ENCODE data around the gene CT45A9. TPM values are rescaled to one million over a fixed set of nuclear protein-coding genes. Genes with fewer than 3 reads are reported as not detected.
"Not testable (repeated sequence)": the region's sequence is repeated elsewhere in the genome, so short reads cannot be mapped to it uniquely, and the experiment has no call there.

CT45A9 gene, protein sequence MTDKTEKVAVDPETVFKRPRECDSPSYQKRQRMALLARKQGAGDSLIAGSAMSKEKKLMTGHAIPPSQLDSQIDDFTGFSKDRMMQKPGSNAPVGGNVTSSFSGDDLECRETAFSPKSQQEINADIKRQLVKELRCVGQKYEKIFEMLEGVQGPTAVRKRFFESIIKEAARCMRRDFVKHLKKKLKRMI
- polyA plus RNA-seq (2012; ENCODE audit: low read depth, missing spikeins), result not detected

DNA sequence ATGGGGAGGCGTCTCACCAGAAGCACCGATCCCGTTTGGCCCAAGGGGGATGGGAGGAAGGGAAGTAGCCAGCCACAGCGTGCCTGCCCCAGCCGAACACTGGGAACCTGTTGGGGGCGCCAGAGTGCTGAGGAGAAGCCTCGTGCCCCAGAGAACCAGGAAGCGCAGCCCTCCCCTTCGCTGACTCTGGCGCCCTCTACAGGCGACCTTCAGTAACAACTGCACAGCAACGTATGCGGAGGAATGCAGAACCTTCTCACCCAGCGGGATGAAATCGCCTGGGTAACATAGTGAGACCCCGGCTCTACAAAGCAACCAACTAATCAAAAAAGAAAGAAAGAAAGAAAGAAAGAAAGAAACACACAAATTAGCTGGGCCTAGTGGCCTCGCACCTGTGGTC lies at the start of gene CT45A9:
TSS of gene CT45A9 (minus strand) at position 101 of the 400 bp plus-strand sequence. CDS start 3,751 bp downstream, outside the sequence.
- FAIRE-seq; DNase-seq (ENCODE audit: insufficient read length, low spot score): not testable (repeated sequence)

DNA sequence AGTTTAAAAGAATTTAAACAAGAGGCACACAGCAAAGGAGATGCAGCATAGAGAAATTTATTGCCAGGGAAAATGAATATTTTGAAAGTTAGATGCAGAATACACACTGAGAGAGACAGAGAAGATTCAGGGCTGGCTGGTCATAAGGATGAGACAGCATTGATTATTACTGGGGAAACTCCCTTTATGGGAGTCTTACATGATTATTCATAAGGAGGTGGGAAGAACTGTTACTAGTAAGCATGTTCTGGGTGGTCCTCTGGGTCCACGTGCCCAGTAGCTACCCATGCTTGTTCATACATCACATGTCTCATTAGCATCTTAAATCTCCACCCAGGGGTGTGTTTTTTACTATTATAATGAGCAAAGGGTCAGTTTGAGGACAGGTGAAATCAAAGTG lies 48.9 kb upstream of the CT45A9 start:
- DNase-seq (ENCODE audit: insufficient read length, low spot score); FAIRE-seq: not testable (repeated sequence)

DNA sequence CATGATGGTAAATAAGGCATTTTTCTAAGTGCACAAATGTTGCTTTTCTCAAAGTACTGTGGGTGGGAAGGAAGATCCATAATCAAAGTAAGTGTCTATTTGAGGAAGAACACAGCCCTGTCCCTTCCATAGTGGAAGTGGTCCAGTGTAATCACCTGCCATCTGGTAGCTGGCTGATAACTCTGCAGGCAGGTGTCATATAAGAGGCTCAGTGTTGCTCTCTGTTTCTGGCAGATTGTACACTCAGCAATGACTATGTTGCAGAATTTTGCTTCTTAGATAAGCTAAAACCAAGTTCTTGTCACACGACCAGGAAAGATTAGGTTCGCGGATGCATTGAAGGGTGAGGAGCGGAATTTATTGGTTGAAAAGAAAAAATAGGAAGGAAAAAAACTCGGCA lies 42.8 kb upstream of the CT45A9 start:
- no peak for TF ChIP-seq PAX5 (IDR thresholded peaks at IDR 0.05; ENCODE audit: insufficient read depth, low read length, severe bottlenecking)
- TF ChIP-seq POLR2A (IDR thresholded peaks at IDR 0.05; ENCODE audit: low read depth, low read length), result no peak
- no peak for TF ChIP-seq TAF1 (IDR thresholded peaks at IDR 0.05; ENCODE audit: low read depth, low read length)
- no peak for TF ChIP-seq SPI1 (IDR thresholded peaks at IDR 0.05; ENCODE audit: low read depth, low read length)
- no peak for TF ChIP-seq POU2F2 (IDR thresholded peaks at IDR 0.05; ENCODE audit: low read depth, low read length)
- TF ChIP-seq POLR2AphosphoS5 (IDR thresholded peaks at IDR 0.05; ENCODE audit: low read depth, low read length), result no peak
- no peak for FAIRE-seq

GRCh38 chrX:135910251-135910650 lies 38.6 kb upstream of the CT45A9 start:
- TF ChIP-seq POU2F2 (IDR thresholded peaks at IDR 0.05; ENCODE audit: low read depth, low read length) (no peak), SPI1 (IDR thresholded peaks at IDR 0.05; ENCODE audit: low read depth, low read length) (no peak), POLR2A (IDR thresholded peaks at IDR 0.05; ENCODE audit: low read depth, low read length) (no peak), POLR2AphosphoS5 (IDR thresholded peaks at IDR 0.05; ENCODE audit: low read depth, low read length) (no peak), PAX5 (IDR thresholded peaks at IDR 0.05; ENCODE audit: insufficient read depth, low read length, severe bottlenecking) (no peak), TAF1 (IDR thresholded peaks at IDR 0.05; ENCODE audit: low read depth, low read length) (no peak)
- DNase-seq (ENCODE audit: insufficient read length, low spot score) (no peak), FAIRE-seq (no peak)

More for the DNA sequence above, 42.8 kb upstream of the CT45A9 start:
- DNase-seq (ENCODE audit: insufficient read length, low spot score), result no peak

- TF ChIP-seq TAF1 (IDR thresholded peaks at IDR 0.05; ENCODE audit: low read depth, low read length), result no peak
- no peak for TF ChIP-seq POU2F2 (IDR thresholded peaks at IDR 0.05; ENCODE audit: low read depth, low read length)
- TF ChIP-seq SPI1 (IDR thresholded peaks at IDR 0.05; ENCODE audit: low read depth, low read length), result no peak
- no peak for TF ChIP-seq POLR2AphosphoS5 (IDR thresholded peaks at IDR 0.05; ENCODE audit: low read depth, low read length)
- no peak for TF ChIP-seq PAX5 (IDR thresholded peaks at IDR 0.05; ENCODE audit: insufficient read depth, low read length, severe bottlenecking)
- TF ChIP-seq POLR2A (IDR thresholded peaks at IDR 0.05; ENCODE audit: low read depth, low read length), result no peak
- FAIRE-seq, result no peak
Observed at GRCh38 chrX:135893294-135893817, 21.7 kb upstream of the CT45A9 start, which contains the start of the genes CT45A10 and SAGE1. Gene CT45A10, minus strand, starts transcription at chrX:135893444. Its CDS starts 8,100 bp downstream, at chrX:135885344. Gene SAGE1, plus strand, starts transcription at chrX:135893716. Its CDS starts 2,527 bp downstream, at chrX:135896243.

DNA sequence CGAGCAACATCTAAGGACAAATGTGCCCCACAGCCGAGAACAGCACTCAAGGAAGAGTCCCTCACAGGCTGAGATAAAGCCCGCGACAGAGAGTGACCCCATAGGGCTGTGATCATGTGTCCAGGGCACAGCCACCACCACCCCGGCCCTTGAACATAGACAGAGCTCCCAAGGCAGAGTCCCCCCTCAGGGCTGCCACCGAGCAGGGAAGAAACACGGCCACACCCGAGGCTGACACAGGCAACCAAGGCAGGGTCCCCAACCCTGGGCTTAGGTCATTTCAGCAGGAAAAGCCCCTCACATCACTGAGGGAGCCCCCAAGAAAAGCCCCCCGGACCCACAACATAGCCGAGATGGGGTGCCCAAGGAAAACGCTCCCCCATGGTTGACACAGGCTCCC lies 21.2 kb upstream of the CT45A9 start:
- TF ChIP-seq SPI1 (IDR thresholded peaks at IDR 0.05; ENCODE audit: low read depth, low read length) (no peak), PAX5 (IDR thresholded peaks at IDR 0.05; ENCODE audit: insufficient read depth, low read length, severe bottlenecking) (no peak), TAF1 (IDR thresholded peaks at IDR 0.05; ENCODE audit: low read depth, low read length) (no peak), POLR2A (IDR thresholded peaks at IDR 0.05; ENCODE audit: low read depth, low read length) (no peak)
- no peak for FAIRE-seq
- no peak for DNase-seq (ENCODE audit: insufficient read length, low spot score)

More at GRCh38 chrX:135893294-135893817, 21.7 kb upstream of the CT45A9 start, which contains the start of the genes CT45A10 and SAGE1:
- no peak for DNase-seq (ENCODE audit: insufficient read length, low spot score)

- FAIRE-seq (no peak), DNase-seq (ENCODE audit: insufficient read length, low spot score) (no peak)
- TF ChIP-seq POU2F2 (IDR thresholded peaks at IDR 0.05; ENCODE audit: low read depth, low read length) (no peak), POLR2AphosphoS5 (IDR thresholded peaks at IDR 0.05; ENCODE audit: low read depth, low read length) (no peak), SPI1 (IDR thresholded peaks at IDR 0.05; ENCODE audit: low read depth, low read length) (no peak), PAX5 (IDR thresholded peaks at IDR 0.05; ENCODE audit: insufficient read depth, low read length, severe bottlenecking) (no peak)
Observed at GRCh38 chrX:135890087-135890585, 18.5 kb upstream of the CT45A9 start.

DNA sequence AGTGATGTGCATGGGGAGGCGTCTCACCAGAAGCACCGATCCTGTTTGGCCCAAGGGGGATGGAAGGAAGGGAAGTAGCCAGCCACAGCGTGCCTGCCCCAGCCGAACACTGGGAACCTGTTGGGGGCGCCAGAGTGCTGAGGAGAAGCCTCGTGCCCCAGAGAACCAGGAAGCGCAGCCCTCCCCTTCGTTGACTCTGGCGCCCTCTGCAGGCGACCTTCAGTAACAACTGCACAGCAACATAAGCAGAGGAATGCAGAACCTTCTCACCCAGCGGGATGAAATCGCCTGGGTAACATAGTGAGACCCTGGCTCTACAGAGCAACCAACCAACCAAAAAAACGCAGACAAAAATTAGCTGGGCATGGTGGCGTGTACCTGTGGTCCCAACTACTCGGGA lies 17.4 kb upstream of the CT45A9 start:
- FAIRE-seq; DNase-seq (ENCODE audit: insufficient read length, low spot score): not testable (repeated sequence)

DNA sequence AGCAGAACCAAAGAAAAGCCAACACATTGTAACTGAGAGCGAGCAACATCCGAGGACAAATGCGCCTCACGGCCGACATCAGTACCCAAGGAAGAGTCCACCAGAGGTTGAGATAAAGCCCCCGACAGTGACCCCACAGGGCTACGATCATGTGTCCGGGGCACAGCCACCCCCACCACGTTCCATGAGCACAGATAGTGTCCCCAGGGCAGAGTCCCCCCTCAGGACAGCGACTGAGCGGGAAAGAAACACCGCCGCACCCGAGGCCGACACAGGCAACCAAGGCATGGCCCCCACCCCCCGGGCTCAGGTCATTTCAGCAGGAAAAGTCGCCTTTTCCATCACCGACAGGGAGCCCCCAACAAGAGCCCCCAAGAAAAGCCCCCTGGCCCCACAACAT lies 16.6 kb upstream of the CT45A9 start:
- DNase-seq (ENCODE audit: insufficient read length, low spot score); FAIRE-seq: not testable (repeated sequence)

GRCh38 chrX:135882741-135883140 lies 11.1 kb upstream of the CT45A9 start:
- FAIRE-seq; DNase-seq (ENCODE audit: insufficient read length, low spot score): not testable (repeated sequence)

- FAIRE-seq; DNase-seq (ENCODE audit: insufficient read length, low spot score): not testable (repeated sequence)
Observed at GRCh38 chrX:135854438-135854837, 17.2 kb downstream of the CT45A9 start, which contains the start of gene CT45A8. Gene CT45A8, minus strand, starts transcription at chrX:135854538. Its CDS starts 3,755 bp downstream, at chrX:135850783.

DNA sequence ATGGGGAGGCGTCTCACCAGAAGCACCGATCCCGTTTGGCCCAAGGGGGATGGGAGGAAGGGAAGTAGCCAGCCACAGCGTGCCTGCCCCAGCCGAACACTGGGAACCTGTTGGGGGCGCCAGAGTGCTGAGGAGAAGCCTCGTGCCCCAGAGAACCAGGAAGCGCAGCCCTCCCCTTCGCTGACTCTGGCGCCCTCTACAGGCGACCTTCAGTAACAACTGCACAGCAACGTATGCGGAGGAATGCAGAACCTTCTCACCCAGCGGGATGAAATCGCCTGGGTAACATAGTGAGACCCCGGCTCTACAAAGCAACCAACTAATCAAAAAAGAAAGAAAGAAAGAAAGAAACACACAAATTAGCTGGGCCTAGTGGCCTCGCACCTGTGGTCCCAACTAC lies 34.4 kb downstream of the CT45A9 start, which contains the start of gene CT45A7:
TSS of gene CT45A7 (minus strand) at position 101 of the 400 bp plus-strand sequence. CDS start 3,747 bp downstream, outside the sequence.
- FAIRE-seq; DNase-seq (ENCODE audit: insufficient read length, low spot score): not testable (repeated sequence)

GRCh38 chrX:135819912-135820311 lies 51.7 kb downstream of the CT45A9 start, which contains the start of gene CT45A2:
Gene CT45A2, minus strand, starts transcription at chrX:135820012. Its CDS starts 3,747 bp downstream, at chrX:135816265.
- FAIRE-seq; DNase-seq (ENCODE audit: insufficient read length, low spot score): not testable (repeated sequence)
